GM13977 (cell line): ENCODE measurements around the gene FARSB.
A peak's percentile ranks its signal among the peaks of the same experiment; 100 is the strongest.
"Not testable (repeated sequence)": the region's sequence is repeated elsewhere in the genome, so short reads cannot be mapped to it uniquely, and the experiment has no call there.

Experiments
- DNase-seq: peaks from one replicate; pipeline ENCODE4 v3.0.0; 2012; ENCODE audit warnings: low spot score
- CTCF ChIP-seq: IDR thresholded peaks from 2 replicates; pipeline ENCODE4 v1.5.1; 2012; ENCODE audit warnings: mild to moderate bottlenecking, control low read depth; ENCODE audit not compliant: insufficient read depth; ENCODE audit errors: extremely low read depth, missing control alignments
- in situ Hi-C: fragments of 300-500 bp; cut with MboI; formaldehyde crosslinking; loops from one replicate; pipeline ENCODE4 v1.12.0; 2022; ENCODE audit warnings: low sequenced_read_pairs, low pct_unique_long_range_greater_than_20kb, mixed read lengths, inconsistent platforms; ENCODE audit not compliant: unreplicated experiment

FARSB gene

DNA sequence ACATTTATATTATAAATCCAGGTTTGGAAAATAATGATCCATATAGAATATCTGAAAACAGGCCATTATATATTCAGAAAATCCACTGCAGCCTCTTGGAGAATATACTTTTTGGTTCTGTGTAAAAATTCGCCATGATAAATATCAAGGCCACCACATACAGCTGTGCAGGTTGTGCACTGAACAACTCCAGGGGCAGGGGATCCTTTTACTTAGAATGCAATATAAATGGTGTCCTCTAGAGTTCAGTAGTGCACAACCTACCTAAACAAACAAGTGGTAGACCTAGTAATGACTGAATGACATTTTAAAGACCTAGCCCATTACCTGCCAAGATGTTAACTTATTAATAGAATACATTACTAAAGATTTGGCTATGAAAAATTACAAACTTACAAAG lies 37.9 kb upstream of the FARSB start:
- in situ Hi-C loops: loop anchor here (10.0 kb wide), 1 partner anchor 211 kb away; no protein-coding TSS in a partner anchor

GRCh38 chr2:222693413-222693812 lies 37.5 kb upstream of the FARSB start:
- in situ Hi-C loops: loop anchor here (10.0 kb wide), 1 partner anchor 211 kb away; no protein-coding TSS in a partner anchor
- DNase-seq: not testable (repeated sequence)

More for the DNA sequence above, 37.9 kb upstream of the FARSB start:
- TF ChIP-seq CTCF: peak; percentile 24
- no peak for DNase-seq

- peak; percentile 100 for TF ChIP-seq CTCF
- in situ Hi-C loops: loop anchor here (10.0 kb wide), 1 partner anchor 214 kb away; no protein-coding TSS in a partner anchor
- peak; percentile 83 for DNase-seq
Measured at GRCh38 chr2:222690564-222691200, 34.8 kb upstream of the FARSB start.

GRCh38 chr2:222689322-222689721 lies 33.4 kb upstream of the FARSB start:
- in situ Hi-C loops: no loop called here
- no peak for DNase-seq
- no peak for TF ChIP-seq CTCF

DNA sequence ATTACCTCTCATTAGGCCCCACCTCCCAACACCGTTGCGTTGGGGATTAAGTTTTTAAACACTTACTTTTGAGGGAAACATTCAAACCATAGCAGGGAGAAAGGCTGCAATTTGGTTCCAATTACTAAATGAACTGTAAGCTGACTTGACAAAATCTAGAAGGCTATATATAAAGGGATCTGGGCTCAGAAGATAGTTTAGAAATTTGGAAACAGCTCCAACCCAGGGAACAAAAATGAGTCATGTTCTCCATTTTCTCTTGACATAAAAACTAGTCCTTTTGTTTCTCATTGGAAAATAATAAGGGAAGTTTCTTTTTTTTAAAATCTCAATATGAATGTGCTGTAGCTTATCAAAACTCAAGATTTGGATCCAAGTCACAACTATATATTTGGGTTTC lies 33.0 kb upstream of the FARSB start:
- DNase-seq: no peak
- TF ChIP-seq CTCF: no peak
- in situ Hi-C loops: no loop called here

DNA sequence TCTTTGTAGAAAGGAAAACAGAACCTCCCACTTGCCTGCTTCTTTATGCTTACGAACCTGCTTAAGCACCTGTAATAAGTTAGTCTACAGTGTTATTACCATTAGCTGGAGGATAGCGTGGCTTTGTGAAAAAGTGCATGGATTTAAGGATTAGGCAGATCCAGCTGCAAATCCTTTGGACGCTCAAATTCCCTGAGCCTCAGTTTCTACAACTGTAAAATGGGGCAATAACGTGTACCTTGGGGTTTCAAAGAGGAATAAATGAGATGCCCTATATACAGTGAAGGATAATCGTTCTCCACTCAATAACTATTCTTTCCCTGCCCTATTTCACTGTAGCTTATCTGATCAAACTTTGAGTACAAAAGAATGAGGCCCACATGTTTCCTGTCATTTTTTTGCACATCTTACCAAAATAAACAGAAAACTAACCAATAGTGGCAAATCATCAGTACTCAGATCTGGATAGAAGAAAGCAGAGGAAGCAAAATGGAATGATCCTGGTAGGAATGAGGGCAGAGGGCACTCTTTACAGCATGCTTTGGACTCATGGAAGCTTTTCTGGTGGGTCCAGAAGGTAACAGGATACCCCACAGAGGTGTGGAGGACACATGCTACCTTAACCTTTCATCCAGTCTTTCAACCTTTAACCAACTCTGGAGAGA lies 30.3 kb upstream of the FARSB start:
- no peak for TF ChIP-seq CTCF
- no peak for DNase-seq
- in situ Hi-C loops: no loop called here

- in situ Hi-C loops: no loop called here
- TF ChIP-seq CTCF: no peak
- no peak for DNase-seq
Measured at GRCh38 chr2:222683805-222684204, 27.9 kb upstream of the FARSB start.
